Suprapubic skin (tissue), 3 donors: Measurements from ENCODE around the gene SYNE1.

Source experiments
- CTCF ChIP-seq, 2 donors: fragments of 200-600 bp in 1 of 2; fragments of 450-650 bp in 1 of 2; sonication (generic) in 1 of 2; IDR thresholded peaks; one replicate each; pipeline ENCODE4 v1.5.1; 2016 to 2019; ENCODE audit warnings: antibody characterized with exemption in 2 of 2, mild to moderate bottlenecking in 1 of 2, moderate library complexity in 1 of 2
- POLR2AphosphoS5 ChIP-seq, 3 donors: sonication (generic); formaldehyde crosslinking; IDR thresholded peaks; one replicate each; pipeline ENCODE4 v1.6.1; 2017; ENCODE audit warnings: antibody characterized with exemption in 3 of 3

- no peak for TF ChIP-seq CTCF (IDR thresholded peaks at IDR 0.05)
- TF ChIP-seq POLR2AphosphoS5 (IDR thresholded peaks at IDR 0.05), result peak; percentile 47 to 64 (median 55)
Observed at GRCh38 chr6:152094992-152095592, 542.1 kb downstream of the SYNE1 start.
